ENCODE data around the gene C11orf21.
"Not testable (repeated sequence)": the region's sequence is repeated elsewhere in the genome, so short reads cannot be mapped to it uniquely, and the experiment has no call there.

DNA sequence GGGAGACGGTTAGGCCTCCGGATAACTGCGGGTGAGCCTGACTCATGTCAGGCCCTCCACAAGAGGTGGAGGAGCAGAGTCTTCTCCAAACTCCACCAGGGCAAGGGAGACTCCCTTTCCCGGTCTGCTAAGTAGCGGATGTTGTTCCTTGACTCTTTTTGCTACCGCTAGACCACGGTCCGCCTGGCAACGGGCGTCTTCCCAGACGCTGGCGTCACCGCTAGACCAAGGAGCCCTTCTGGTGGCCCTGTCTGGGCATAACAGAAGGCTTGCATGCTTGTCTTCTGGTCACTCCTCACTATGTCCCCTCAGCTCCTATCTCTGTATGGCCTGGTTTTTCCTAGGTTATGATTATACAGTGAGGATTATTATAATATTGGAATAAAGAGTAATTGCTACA is 15.4 kb downstream of the C11orf21 start:
- not testable (repeated sequence) for TF ChIP-seq POLR2A, CTCF (IDR thresholded peaks at IDR 0.05)
